Activated CD8-positive, alpha-beta T cell treated with anti-CD3 and anti-CD28 coated beads, Interleukin-2, amount 10 ng/mL, durations not matched to agents 7 days and 5 days (primary cell): ENCODE results near the gene WDR36. TPM values are rescaled to one million over a fixed set of nuclear protein-coding genes. Genes with fewer than 3 reads are reported as not detected.
"Not testable (repeated sequence)": the region's sequence is repeated elsewhere in the genome, so short reads cannot be mapped to it uniquely, and the experiment has no call there.

Experiments
- ATAC-seq: fragments of 150-1000 bp; cut with Tn5 transposase; one replicate; pipeline ENCODE4 v1.10.0; 2021; ENCODE audit warnings: moderate library complexity
- CTCF ChIA-PET: fragments of 350-600 bp; sonication (Branson Sonifier 250); formaldehyde crosslinking; loops from one replicate; lab custom pipeline; 2021; ENCODE audit warnings: antibody characterized with exemption; lab: Charles Lee
- POLR2A ChIA-PET: fragments of 350-600 bp; sonication (Branson Sonifier 250); formaldehyde crosslinking; loops from one replicate; lab custom pipeline; 2021; ENCODE audit warnings: antibody characterized with exemption; lab: Charles Lee
- DNase-seq: peaks from one replicate; pipeline ENCODE4 v3.0.0-alpha.2; 2020
- H3K27ac Mint-ChIP-seq: one replicate; pipeline ENCODE4 v1.8.0; 2021; ENCODE audit warnings: mild to moderate bottlenecking, mixed read lengths
- H3K27me3 Mint-ChIP-seq: one replicate; pipeline ENCODE4 v1.8.0; 2021; ENCODE audit warnings: low read depth, mixed read lengths
- H3K36me3 Mint-ChIP-seq: one replicate; pipeline ENCODE4 v1.8.0; 2021; ENCODE audit warnings: low read depth, mixed read lengths
- H3K4me1 Mint-ChIP-seq: one replicate; pipeline ENCODE4 v1.8.0; 2021; ENCODE audit warnings: low read depth, mixed read lengths
- H3K4me3 Mint-ChIP-seq: one replicate; pipeline ENCODE4 v1.8.0; 2021; ENCODE audit warnings: mild to moderate bottlenecking, mixed read lengths
- H3K9me3 Mint-ChIP-seq: one replicate; pipeline ENCODE4 v1.8.0; 2022; ENCODE audit warnings: mixed read lengths; ENCODE audit not compliant: insufficient read depth
- total RNA-seq, 2 experiments: library from RNA; stranded (reverse); gene quantifications; one replicate each; pipeline ENCODE4 v1.2.3, GENCODE V29; 2021

The WDR36 gene
- total RNA-seq, 2 experiments from 2014 or later = 29.5 to 37.6 TPM

DNA sequence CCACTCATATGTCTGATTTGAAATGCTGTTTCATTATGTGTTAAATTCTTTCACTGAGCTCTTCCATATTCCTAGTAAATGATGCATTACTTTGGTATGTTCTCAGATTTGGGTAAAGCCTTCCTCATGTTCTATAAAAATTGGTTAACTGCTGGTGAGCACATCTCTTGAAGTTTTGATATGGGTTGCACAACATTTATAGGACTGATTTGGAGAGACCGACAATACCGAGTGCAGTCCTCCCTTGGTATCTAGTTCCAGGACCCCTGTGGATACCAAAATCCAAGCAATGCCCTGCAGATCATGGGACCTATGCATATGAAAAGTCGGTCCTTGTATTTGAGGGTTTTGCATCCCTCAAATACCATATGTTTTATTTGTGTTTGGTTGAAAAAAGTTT, 37.8 kb downstream of the WDR36 start:
- ChIA-PET CTCF (no interaction called here), POLR2A (no interaction called here)
- H3K9me3 Mint-ChIP-seq = no peaks in the 10 kb centered on the region

DNA sequence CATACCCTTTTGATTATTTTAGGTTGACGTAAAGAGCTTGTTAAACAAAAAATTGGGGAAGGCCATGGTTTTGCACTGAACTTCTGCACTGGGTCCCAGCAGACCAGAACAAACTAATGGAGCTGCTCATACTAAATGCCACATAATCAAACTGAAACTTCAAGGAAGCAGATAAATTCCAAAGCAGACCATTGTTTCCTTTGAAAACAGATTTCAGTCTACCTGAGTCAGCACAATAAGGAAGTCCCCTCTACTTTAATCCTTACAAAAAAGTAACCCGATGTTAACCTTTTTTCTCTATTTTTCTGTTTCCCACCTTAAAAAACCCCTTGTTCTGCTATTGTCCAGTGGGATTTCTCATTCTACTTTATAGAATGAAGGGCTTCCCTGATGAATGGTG, 39.2 kb downstream of the WDR36 start:
- Mint-ChIP-seq H3K36me3 (peaks cover 25% of the 10 kb centered on the region), H3K4me3 (no peak overlapping the region), H3K9me3 (no peaks in the 10 kb centered on the region), H3K27me3 (peaks cover 8% of the 10 kb centered on the region), H3K27ac (no peak overlapping the region), H3K4me1 (no peaks in the 10 kb centered on the region)
- CTCF ChIA-PET = no interaction called here
- POLR2A ChIA-PET = no interaction called here
- ATAC-seq = no peak
- DNase-seq = no peak

More for the DNA sequence above, 37.8 kb downstream of the WDR36 start:
- Mint-ChIP-seq H3K4me1 (no peaks in the 10 kb centered on the region), H3K4me3 (no peak overlapping the region), H3K36me3 (peaks cover 29% of the 10 kb centered on the region), H3K27me3 (peaks cover 3% of the 10 kb centered on the region), H3K27ac (no peak overlapping the region)
- ATAC-seq (no peak), DNase-seq (no peak)

DNA sequence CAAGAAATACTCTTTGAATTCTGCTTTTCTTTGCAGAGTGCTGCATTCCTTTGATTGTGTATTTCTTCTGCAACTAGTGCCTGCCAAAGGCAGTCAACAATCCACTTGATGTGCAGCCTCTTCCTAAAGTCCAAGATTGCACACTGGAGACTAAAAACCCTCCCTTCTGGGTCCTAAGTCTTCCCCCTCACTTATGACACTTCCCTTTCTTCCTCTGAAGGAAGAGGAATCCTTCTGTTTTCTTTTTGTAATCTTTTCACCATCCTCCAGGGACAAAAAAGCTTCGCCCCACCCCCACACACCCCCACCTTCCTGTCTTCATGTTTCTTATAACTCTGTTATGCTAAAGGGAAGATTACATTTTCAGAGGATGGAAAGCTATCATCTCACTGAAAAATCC, 39.9 kb downstream of the WDR36 start:
- ChIA-PET POLR2A (no interaction called here), CTCF (interaction anchor here (1.0 to 1.2 kb wide), 2 partner anchors 8 to 10 kb away, joined by 4 to 5 read pairs; no protein-coding TSS in a partner anchor)
- Mint-ChIP-seq H3K27ac (no peak overlapping the region), H3K36me3 (peaks cover 20% of the 10 kb centered on the region), H3K9me3 (no peaks in the 10 kb centered on the region), H3K27me3 (peaks cover 8% of the 10 kb centered on the region), H3K4me1 (no peaks in the 10 kb centered on the region), H3K4me3 (no peak overlapping the region)
- ATAC-seq = no peak
- DNase-seq = no peak

DNA sequence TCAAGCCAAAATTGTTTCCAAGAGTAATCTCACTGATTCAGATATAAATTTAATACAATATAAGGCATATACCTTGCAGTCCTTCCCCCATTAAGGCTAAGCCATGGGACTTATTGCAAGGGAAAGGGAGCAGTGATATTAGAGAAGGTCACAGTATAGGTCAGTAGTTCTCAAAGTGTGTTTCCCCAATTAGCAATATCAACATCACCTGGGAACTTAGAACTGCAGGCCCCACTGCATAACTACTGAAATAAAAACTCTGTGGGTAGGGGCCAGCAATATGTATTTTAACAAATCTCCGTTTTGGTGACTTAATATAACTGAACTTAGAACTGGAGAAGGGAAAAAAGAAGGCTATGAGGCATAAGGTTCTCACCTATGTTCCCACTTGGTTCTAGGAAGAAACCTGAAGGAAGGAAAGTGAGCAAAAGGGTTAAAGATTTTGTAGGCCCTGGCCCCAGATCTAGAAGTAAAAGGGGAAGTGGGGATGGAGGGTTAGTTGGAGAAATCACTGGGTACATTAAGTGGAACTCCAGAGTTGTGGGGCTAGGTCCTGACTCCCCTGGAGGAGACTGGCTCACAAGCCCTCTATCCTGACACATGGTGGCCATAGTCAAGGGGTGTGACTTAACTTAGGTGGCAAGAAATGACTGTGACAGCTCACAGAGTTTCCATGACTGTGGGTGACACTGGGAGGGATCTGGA, 40.7 kb downstream of the WDR36 start:
- Mint-ChIP-seq H3K27me3 (peaks cover 8% of the 10 kb centered on the region), H3K4me3 (no peak overlapping the region), H3K27ac (no peak overlapping the region), H3K36me3 (peaks cover 12% of the 10 kb centered on the region), H3K9me3 (no peaks in the 10 kb centered on the region), H3K4me1 (no peaks in the 10 kb centered on the region)
- no peak for ATAC-seq
- POLR2A ChIA-PET = no interaction called here
- CTCF ChIA-PET = interaction anchor here (1.0 to 1.2 kb wide), 2 partner anchors 9 kb away, joined by 4 to 5 read pairs; no protein-coding TSS in a partner anchor
- DNase-seq = no peak

DNA sequence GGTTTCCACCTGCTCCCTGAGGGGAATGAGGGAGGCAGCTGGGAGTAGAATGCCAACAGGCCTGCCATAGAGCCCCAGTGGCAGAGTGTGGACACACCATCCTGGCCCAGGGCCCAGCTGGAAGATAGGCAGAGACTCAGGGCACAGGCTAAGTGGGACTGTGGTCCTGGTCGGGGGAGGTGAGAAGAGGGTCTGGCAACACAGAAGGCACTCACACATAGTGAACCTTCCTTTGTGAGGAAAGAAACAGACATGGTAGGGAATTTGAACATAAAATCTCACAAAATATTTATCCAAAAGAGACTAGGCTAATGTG, 41.2 kb downstream of the WDR36 start:
- ATAC-seq (no peak), DNase-seq (no peak)
- POLR2A ChIA-PET = no interaction called here
- no peak overlapping the region for H3K27ac Mint-ChIP-seq
- peaks cover 11% of the 10 kb centered on the region for H3K36me3 Mint-ChIP-seq
- H3K9me3 Mint-ChIP-seq = no peaks in the 10 kb centered on the region
- no peaks in the 10 kb centered on the region for H3K4me1 Mint-ChIP-seq
- CTCF ChIA-PET = interaction anchor here (1.2 kb wide), 1 partner anchor 9 kb away, joined by 4 read pairs; no protein-coding TSS in a partner anchor
- no peak overlapping the region for H3K4me3 Mint-ChIP-seq
- peaks cover 8% of the 10 kb centered on the region for H3K27me3 Mint-ChIP-seq

DNA sequence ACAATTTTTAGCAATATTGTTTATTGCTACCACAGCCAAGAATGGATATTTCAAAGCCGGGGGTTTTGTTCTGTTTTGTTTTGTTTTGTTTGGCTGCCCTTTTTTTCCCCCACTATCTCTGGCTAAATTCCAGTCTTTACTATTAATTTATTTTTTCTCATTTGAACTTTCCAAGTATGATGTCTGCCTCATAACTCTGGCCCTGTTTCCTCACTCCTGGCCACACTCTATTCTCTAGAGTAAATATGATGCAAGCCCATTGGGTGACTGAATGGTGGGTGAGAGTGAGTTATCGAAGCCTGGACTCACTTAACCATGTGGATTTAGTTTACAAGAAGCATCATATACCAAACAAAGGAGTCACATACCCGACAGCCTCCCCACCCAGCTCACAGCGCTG, 41.9 kb downstream of the WDR36 start:
- Mint-ChIP-seq H3K4me1 (no peaks in the 10 kb centered on the region), H3K27ac (no peak overlapping the region)
- CTCF ChIA-PET = no interaction called here

DNA sequence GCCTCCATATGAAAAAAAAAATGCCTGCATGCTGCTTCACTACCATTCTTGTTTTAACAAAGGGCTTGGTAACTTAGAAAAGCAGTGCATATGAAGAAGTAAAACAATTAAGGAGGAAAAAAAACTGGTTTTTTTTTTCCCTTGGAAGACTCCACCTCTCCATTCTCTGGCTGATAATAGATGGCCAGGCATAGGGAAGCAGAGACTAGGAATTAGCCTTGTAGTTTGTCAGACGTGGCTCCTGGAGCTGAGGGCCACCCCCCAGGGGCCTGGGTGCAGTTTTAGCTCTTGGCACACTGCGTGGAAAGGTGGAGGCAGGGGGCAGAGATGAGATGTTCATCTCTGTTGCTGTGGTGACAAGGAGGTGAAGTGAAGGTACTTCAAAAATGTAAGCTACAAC, 42.7 kb downstream of the WDR36 start:
- CTCF ChIA-PET = no interaction called here

More for the DNA sequence above, 41.9 kb downstream of the WDR36 start:
- ATAC-seq = no peak
- no peak for DNase-seq
- Mint-ChIP-seq H3K36me3 (peaks cover 6% of the 10 kb centered on the region), H3K4me3 (no peak overlapping the region), H3K27me3 (peaks cover 8% of the 10 kb centered on the region), H3K9me3 (no peaks in the 10 kb centered on the region)
- POLR2A ChIA-PET = no interaction called here

DNA sequence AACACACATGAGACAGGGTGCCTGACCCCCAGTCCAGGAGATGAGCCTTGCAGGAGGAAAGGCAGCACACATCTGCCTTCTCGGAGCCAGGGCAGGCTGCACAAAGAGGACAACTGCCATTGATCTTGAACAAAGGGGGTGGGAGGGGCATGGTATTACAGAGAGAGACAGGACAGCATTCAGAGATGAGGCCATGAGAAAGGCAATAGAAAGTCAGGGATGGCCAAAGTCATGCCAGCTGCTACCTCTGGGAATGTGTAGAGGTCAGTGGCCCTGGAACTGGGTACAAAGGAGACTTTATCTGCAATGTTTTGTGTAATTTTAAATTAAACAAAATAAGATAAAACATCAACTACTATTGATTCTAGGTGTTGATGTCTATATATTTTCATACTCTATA, 43.2 kb downstream of the WDR36 start:
- no peak overlapping the region for H3K4me3 Mint-ChIP-seq
- H3K4me1 Mint-ChIP-seq = no peaks in the 10 kb centered on the region
- H3K27me3 Mint-ChIP-seq = peaks cover 8% of the 10 kb centered on the region
- POLR2A ChIA-PET = interaction anchor here (0.8 kb wide), 1 partner anchor 1025 kb away, joined by 3 read pairs; no protein-coding TSS in a partner anchor
- no peak for ATAC-seq
- H3K27ac Mint-ChIP-seq = no peak overlapping the region
- CTCF ChIA-PET = no interaction called here
- no peaks in the 10 kb centered on the region for H3K9me3 Mint-ChIP-seq
- peaks cover 2% of the 10 kb centered on the region for H3K36me3 Mint-ChIP-seq
- DNase-seq = no peak

More for the DNA sequence above, 42.7 kb downstream of the WDR36 start:
- Mint-ChIP-seq H3K36me3 (peaks cover 5% of the 10 kb centered on the region), H3K27me3 (peaks cover 8% of the 10 kb centered on the region), H3K4me1 (no peaks in the 10 kb centered on the region), H3K4me3 (no peak overlapping the region), H3K27ac (no peak overlapping the region), H3K9me3 (no peaks in the 10 kb centered on the region)
- no peak for ATAC-seq
- POLR2A ChIA-PET = interaction anchor here (0.8 kb wide), 1 partner anchor 1026 kb away, joined by 3 read pairs; no protein-coding TSS in a partner anchor
- DNase-seq = no peak

DNA sequence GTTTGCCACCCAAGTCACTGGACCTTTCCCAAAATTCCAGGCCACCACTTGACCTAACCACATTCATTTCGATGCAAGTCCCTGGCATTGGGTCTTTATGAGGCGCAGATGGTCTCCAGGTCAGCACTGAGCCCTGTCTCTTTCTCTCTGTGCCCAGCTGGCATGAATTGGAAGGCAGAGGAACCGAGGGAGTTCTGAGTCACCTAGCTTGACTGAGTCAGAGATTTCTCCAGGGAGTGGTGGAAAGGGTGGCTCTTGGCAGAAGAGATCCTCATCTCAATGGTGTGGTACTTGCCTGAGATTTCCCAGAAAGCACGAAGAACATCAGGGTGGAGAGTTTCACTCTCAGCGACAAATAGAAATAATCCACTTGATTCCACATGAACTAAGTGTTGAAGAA, 43.8 kb downstream of the WDR36 start:
- no peak overlapping the region for H3K27ac Mint-ChIP-seq
- no peaks in the 10 kb centered on the region for H3K4me1 Mint-ChIP-seq
- H3K9me3 Mint-ChIP-seq = no peaks in the 10 kb centered on the region
- ATAC-seq (no peak), DNase-seq (no peak)
- ChIA-PET POLR2A (no interaction called here), CTCF (no interaction called here)
- H3K27me3 Mint-ChIP-seq = peaks cover 13% of the 10 kb centered on the region
- H3K4me3 Mint-ChIP-seq = no peak overlapping the region
- H3K36me3 Mint-ChIP-seq = peaks cover under 1% of the 10 kb centered on the region

DNA sequence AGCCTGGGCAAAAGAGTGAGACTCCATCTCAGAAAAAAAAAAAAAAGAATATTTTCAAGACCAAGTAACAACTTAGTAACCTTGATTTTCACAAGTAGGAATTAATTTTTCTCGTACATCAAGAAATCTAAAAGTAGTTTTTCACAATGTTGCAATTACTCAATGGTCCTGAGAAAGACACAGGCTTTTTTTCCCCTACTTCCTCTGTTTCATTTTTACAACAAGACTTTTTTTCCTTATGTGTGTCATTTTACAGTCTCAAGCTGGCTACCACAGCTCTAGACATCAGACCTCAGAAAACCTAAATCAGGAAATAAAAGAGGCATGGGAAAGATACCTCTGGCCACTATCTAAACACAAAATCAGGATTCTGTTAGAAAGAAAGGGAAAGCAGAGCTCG, 45.9 kb downstream of the WDR36 start:
- peaks cover 13% of the 10 kb centered on the region for H3K27me3 Mint-ChIP-seq
- no peaks in the 10 kb centered on the region for H3K36me3 Mint-ChIP-seq
- H3K4me1 Mint-ChIP-seq = no peaks in the 10 kb centered on the region
- DNase-seq (no peak), ATAC-seq (no peak)
- CTCF ChIA-PET = interaction anchor here (0.6 to 1.3 kb wide), 2 partner anchors 18 to 357 kb away, joined by 3 to 7 read pairs; no protein-coding TSS in a partner anchor
- H3K9me3 Mint-ChIP-seq = no peaks in the 10 kb centered on the region
- H3K4me3 Mint-ChIP-seq = no peak overlapping the region
- POLR2A ChIA-PET = no interaction called here
- H3K27ac Mint-ChIP-seq = no peak overlapping the region

DNA sequence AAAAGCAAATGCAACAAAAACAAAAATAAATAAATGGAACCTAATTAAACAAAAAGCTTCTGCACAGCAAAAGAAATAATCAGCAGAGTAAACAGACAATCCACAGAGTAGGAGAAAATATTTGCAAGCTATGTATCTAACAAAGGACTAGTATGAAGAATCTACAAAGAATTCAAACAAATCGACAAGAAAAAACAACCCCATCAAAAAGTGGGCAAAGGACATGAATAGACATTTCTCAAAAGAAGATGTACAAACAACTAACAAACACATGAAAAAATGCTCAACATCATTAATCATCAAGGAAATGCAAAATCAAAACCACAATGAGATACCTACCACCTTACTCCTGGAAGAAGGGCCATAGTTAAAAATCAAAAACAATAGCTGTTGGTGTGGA, 49.3 kb downstream of the WDR36 start:
- H3K4me1 Mint-ChIP-seq, H3K9me3 Mint-ChIP-seq, ATAC-seq, H3K27me3 Mint-ChIP-seq, DNase-seq, H3K27ac Mint-ChIP-seq, H3K36me3 Mint-ChIP-seq, POLR2A ChIA-PET, H3K4me3 Mint-ChIP-seq: not testable (repeated sequence)
- CTCF ChIA-PET = interaction anchor here (1.0 to 1.7 kb wide), 3 partner anchors 17 to 138 kb away, joined by 3 to 5 read pairs (median 3); no protein-coding TSS in a partner anchor

DNA sequence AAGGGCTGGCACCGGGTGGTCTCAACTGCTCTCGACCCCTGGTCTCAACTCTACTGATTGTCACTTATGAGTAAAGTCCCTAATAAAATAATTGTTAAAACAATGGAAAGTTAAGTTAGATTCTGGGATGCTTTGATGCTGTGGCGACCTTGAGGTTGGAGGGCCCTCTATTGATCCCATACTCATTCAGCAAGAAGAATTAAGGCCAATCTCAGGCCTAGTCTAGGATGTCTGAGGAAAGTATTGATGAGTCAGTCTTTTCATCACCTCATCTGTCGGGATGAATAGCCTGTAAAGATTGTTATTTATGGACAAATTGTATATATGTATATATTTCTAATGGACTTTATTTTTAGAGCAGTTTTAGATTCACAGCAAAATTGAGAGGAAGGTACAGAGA, 50.8 kb downstream of the WDR36 start:
- no peaks in the 10 kb centered on the region for H3K9me3 Mint-ChIP-seq
- peaks cover 7% of the 10 kb centered on the region for H3K4me1 Mint-ChIP-seq
- DNase-seq = no peak
- H3K27ac Mint-ChIP-seq = no peak overlapping the region
- H3K4me3 Mint-ChIP-seq = no peak overlapping the region
- POLR2A ChIA-PET = no interaction called here
- H3K27me3 Mint-ChIP-seq = peaks cover 7% of the 10 kb centered on the region
- ATAC-seq = no peak
- no peaks in the 10 kb centered on the region for H3K36me3 Mint-ChIP-seq
- CTCF ChIA-PET = interaction anchor here (0.8 to 1.7 kb wide), 4 partner anchors 10 to 335 kb away, joined by 3 to 5 read pairs (median 4); no protein-coding TSS in a partner anchor
